Astrocyte (in vitro differentiated cells and primary cell): ENCODE data around the gene DNAJC16. TPM values are rescaled to one million over a fixed set of nuclear protein-coding genes. Genes with fewer than 3 reads are reported as not detected.
A peak's percentile ranks its signal among the peaks of the same experiment; 100 is the strongest.

ENCODE experiments used
- DNase-seq: peaks from one replicate; pipeline ENCODE4 v3.0.0-alpha.2; 2010; ENCODE audit warnings: low read depth
- FAIRE-seq: peaks from 2 replicates; lab custom pipeline; 2011; peaks lifted over from hg19 to GRCh38; lab: Jason Lieb, UNC
- H2AFZ ChIP-seq: 2 replicates; pipeline ENCODE4 v1.6.0; 2012; ENCODE audit warnings: low read depth, low read length, inconsistent platforms
- H3K27ac ChIP-seq: 2 replicates; pipeline ENCODE4 v1.5.1; 2011; ENCODE audit warnings: low read depth, low read length, inconsistent platforms
- H3K27me3 ChIP-seq: 2 replicates; pipeline ENCODE4 v1.6.0; 2011; ENCODE audit warnings: low read length, inconsistent platforms; ENCODE audit not compliant: insufficient read depth
- H3K36me3 ChIP-seq: 2 replicates; pipeline ENCODE4 v1.5.1; 2011; ENCODE audit warnings: low read length, inconsistent platforms; ENCODE audit not compliant: insufficient read depth
- H3K4me1 ChIP-seq: 2 replicates; pipeline ENCODE4 v1.5.1; 2011; ENCODE audit warnings: low read length, inconsistent platforms; ENCODE audit not compliant: insufficient read depth
- H3K4me2 ChIP-seq: 2 replicates; pipeline ENCODE4 v1.6.0; 2012; ENCODE audit warnings: low read length, inconsistent platforms
- H3K4me3 ChIP-seq: 2 replicates; pipeline ENCODE4 v1.5.1; 2011; ENCODE audit warnings: low read depth, mild to moderate bottlenecking, low read length, inconsistent platforms; ENCODE audit not compliant: insufficient read depth
- H3K79me2 ChIP-seq: 2 replicates; pipeline ENCODE4 v1.6.0; 2012; ENCODE audit warnings: mild to moderate bottlenecking, low read length, inconsistent platforms; ENCODE audit not compliant: insufficient read depth
- H3K9ac ChIP-seq: 2 replicates; pipeline ENCODE4 v1.6.0; 2012; ENCODE audit warnings: mild to moderate bottlenecking, low read length, inconsistent platforms
- H3K9me3 ChIP-seq: 2 replicates; pipeline ENCODE4 v1.5.1; 2012; ENCODE audit warnings: low read depth, mild to moderate bottlenecking, low read length, inconsistent platforms; ENCODE audit not compliant: insufficient read depth
- H4K20me1 ChIP-seq: 2 replicates; pipeline ENCODE4 v1.6.0; 2012; ENCODE audit warnings: low read length, inconsistent platforms; ENCODE audit not compliant: insufficient read depth
- H3K27ac Mint-ChIP-seq: one replicate; pipeline ENCODE4 v1.8.0; 2021; ENCODE audit warnings: mild to moderate bottlenecking, mixed read lengths; ENCODE audit not compliant: unreplicated experiment
- H3K27me3 Mint-ChIP-seq: one replicate; pipeline ENCODE4 v1.8.0; 2021; ENCODE audit warnings: low read depth, mixed read lengths; ENCODE audit not compliant: unreplicated experiment
- H3K36me3 Mint-ChIP-seq: one replicate; pipeline ENCODE4 v1.8.0; 2021; ENCODE audit warnings: low read depth, mixed read lengths; ENCODE audit not compliant: unreplicated experiment
- H3K4me1 Mint-ChIP-seq: one replicate; pipeline ENCODE4 v1.8.0; 2021; ENCODE audit warnings: low read depth, mixed read lengths; ENCODE audit not compliant: unreplicated experiment
- H3K4me3 Mint-ChIP-seq: one replicate; pipeline ENCODE4 v1.8.0; 2021; ENCODE audit warnings: mild to moderate bottlenecking, moderate library complexity, mixed read lengths; ENCODE audit not compliant: unreplicated experiment
- H3K9me3 Mint-ChIP-seq: one replicate; pipeline ENCODE4 v1.8.0; 2021; ENCODE audit warnings: mild to moderate bottlenecking, mixed read lengths; ENCODE audit not compliant: unreplicated experiment
- CTCF ChIP-seq: IDR thresholded peaks from 2 replicates; pipeline ENCODE4 v1.5.1; 2011; ENCODE audit warnings: low read depth, mild to moderate bottlenecking, inconsistent platforms, low read length, moderate library complexity; ENCODE audit not compliant: insufficient read depth
- EZH2 ChIP-seq: IDR thresholded peaks from 2 replicates; pipeline ENCODE4 v1.6.1; 2012; ENCODE audit warnings: mild to moderate bottlenecking, low read length, inconsistent platforms; ENCODE audit not compliant: insufficient read depth
- total RNA-seq: library from RNA; stranded (reverse); gene quantifications from 2 replicates; pipeline ENCODE4 v1.2.1, GENCODE V29; 2021

The DNAJC16 gene
- total RNA-seq, 1 donor from 2014 or later: 19.6 TPM

GRCh38 chr1:15500184-15501178 lies 26.2 kb upstream of the DNAJC16 start:
- no peak overlapping the region for H3K27ac Mint-ChIP-seq
- H4K20me1 ChIP-seq: no peaks in the 10 kb centered on the region

GRCh38 chr1:15501208-15502032 lies 25.2 kb upstream of the DNAJC16 start:
- no peaks in the 10 kb centered on the region for H3K27me3 Mint-ChIP-seq
- no peaks in the 10 kb centered on the region for H3K79me2 ChIP-seq
- no peak overlapping the region for H3K27ac Mint-ChIP-seq
- H4K20me1 ChIP-seq: no peaks in the 10 kb centered on the region
- no peak overlapping the region for H3K4me3 Mint-ChIP-seq
- no peak overlapping the region for H3K4me3 ChIP-seq
- no peak overlapping the region for H3K9ac ChIP-seq
- H3K27ac ChIP-seq: no peak overlapping the region
- FAIRE-seq: no peak
- H3K27me3 ChIP-seq: no peaks in the 10 kb centered on the region
- H2AFZ ChIP-seq: no peak overlapping the region
- no peaks in the 10 kb centered on the region for H3K9me3 Mint-ChIP-seq
- peak; percentile 22 for DNase-seq
- H3K9me3 ChIP-seq: no peaks in the 10 kb centered on the region
- TF ChIP-seq CTCF (peak; percentile 71), EZH2 (no peak)
- H3K36me3 Mint-ChIP-seq: peaks cover 4% of the 10 kb centered on the region
- no peak overlapping the region for H3K4me2 ChIP-seq
- H3K4me1 Mint-ChIP-seq: no peaks in the 10 kb centered on the region
- H3K36me3 ChIP-seq: no peaks in the 10 kb centered on the region
- no peaks in the 10 kb centered on the region for H3K4me1 ChIP-seq

More at GRCh38 chr1:15500184-15501178, 26.2 kb upstream of the DNAJC16 start:
- Mint-ChIP-seq H3K4me1 (no peaks in the 10 kb centered on the region), H3K9me3 (no peaks in the 10 kb centered on the region), H3K36me3 (peaks cover 4% of the 10 kb centered on the region), H3K4me3 (no peak overlapping the region), H3K27me3 (no peaks in the 10 kb centered on the region)
- FAIRE-seq (no peak), DNase-seq (no peak)
- Histone ChIP-seq H3K9ac (no peak overlapping the region), H3K27ac (no peak overlapping the region), H3K9me3 (no peaks in the 10 kb centered on the region), H3K79me2 (no peaks in the 10 kb centered on the region), H2AFZ (no peak overlapping the region), H3K4me2 (no peak overlapping the region), H3K36me3 (no peaks in the 10 kb centered on the region), H3K4me1 (no peaks in the 10 kb centered on the region), H3K4me3 (no peak overlapping the region), H3K27me3 (no peaks in the 10 kb centered on the region)
- no peak for TF ChIP-seq EZH2
- no peak for TF ChIP-seq CTCF
